HG03159 (cell line): ENCODE results near the gene CDKL1.
"Not testable (repeated sequence)": the region's sequence is repeated elsewhere in the genome, so short reads cannot be mapped to it uniquely, and the experiment has no call there.

Experiments
- ATAC-seq: cut with Tn5 transposase; IDR thresholded peaks from one replicate; pipeline ENCODE4 v1.9.1; 2021; ENCODE audit warnings: mild to moderate bottlenecking, moderate library complexity; ENCODE audit not compliant: unreplicated experiment

CDKL1 gene

DNA sequence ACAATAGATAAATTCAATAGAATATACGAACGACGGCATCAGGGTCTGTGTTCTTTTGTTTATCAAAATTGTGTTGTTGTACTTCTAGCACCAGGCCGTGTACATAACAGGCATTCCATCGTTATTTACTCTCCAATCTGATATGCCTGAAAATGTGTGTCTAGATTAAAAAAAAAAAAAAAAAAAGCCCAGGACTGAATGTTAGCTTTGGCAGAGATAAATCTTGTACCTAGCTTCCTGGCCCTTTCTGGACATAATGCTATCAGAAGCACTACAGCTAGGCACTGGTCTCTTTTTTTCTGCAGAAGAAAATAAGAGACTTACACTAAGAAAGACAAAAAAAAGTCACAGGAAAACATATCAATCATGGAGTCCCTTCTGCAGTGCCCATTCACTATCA lies 37.0 kb downstream of the CDKL1 start:
- no peak for ATAC-seq

GRCh38 chr14:50357753-50358395 lies 38.8 kb downstream of the CDKL1 start:
- no peak for ATAC-seq

- no peak for ATAC-seq
These were observed 39.6 kb downstream of the CDKL1 start for GRCh38 chr14:50357124-50357523.

GRCh38 chr14:50356283-50356682 lies 40.4 kb downstream of the CDKL1 start:
- not testable (repeated sequence) for ATAC-seq

DNA sequence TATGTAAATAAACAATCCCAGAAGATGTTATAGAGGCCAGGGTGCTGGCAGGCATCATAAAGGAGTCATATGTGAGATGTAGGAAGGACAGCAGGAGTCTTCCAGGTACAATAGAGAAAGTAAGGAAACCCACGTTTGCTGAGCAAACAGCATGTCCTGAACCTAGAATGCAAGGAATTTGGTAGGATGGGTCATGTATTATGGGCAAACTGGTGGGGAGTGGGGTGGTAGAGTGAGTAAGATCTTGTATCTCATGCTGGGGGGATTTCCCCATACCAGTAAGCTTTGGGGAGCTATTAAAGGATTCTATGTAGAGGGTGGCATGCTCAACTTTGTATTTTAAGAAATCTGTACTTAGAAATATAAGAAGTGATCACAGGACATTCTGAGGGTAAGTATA lies 41.0 kb downstream of the CDKL1 start:
- ATAC-seq: no peak

- no peak for ATAC-seq
These were observed 42.2 kb downstream of the CDKL1 start for GRCh38 chr14:50354527-50354926.

DNA sequence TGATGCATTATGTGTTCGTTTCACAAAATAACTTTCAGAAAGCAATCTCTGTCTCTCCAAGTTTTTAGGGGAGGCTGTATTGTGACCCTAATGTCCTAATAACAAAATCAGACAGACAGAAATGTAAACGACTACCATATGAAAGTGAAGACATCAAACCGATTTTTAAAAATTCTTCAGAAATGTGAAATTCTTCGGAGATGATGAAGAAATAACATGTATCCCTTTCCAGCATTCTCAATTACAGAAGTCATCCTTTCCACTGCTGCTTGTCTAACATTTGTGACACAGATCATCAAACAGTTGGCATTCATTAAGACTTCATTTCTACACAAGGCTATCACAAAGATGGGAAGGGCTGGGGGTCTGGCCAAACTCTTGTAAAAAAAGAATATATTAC lies 43.6 kb downstream of the CDKL1 start:
- no peak for ATAC-seq

DNA sequence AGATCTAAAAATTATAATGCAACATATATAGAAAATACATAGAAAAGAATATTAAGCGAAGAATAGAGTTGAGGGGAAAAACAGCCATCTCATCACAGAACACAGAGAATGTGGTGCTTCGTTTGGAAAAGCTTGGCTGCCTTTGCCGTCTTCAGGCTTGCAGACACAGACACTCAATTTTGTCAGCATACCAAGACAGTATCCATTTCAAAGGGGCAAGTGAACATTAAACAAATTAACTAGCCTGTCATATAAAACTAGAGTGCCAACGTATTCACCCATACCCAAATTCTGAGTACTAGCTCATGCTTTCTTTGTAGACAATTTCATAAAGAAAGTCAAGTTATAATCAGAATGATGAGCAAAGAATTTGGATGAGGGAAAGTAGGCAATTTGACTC lies 44.1 kb downstream of the CDKL1 start:
- no peak for ATAC-seq

GRCh38 chr14:50350975-50351374 lies 45.7 kb downstream of the CDKL1 start:
- no peak for ATAC-seq

GRCh38 chr14:50348933-50349332 lies 47.7 kb downstream of the CDKL1 start:
- no peak for ATAC-seq

DNA sequence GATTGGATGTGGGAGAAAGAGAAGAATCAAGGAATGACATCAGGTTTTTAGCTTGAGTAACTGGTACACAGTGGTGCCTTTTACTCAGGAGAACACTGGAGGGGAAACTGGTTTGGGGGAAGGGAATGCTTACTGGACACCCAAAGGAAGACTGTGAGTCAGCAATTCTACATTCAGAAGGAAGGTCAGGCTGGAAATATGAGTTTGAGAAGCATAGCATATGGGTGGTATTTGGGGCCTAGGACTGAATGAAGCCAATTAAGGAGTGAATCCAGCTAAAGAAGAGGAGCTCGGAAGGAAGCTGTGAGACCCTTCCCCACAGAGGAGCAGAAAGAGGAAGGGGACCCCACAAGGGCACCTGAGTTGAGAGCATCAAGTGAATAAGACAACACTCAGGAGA lies 49.2 kb downstream of the CDKL1 start:
- ATAC-seq: no peak

- no peak for ATAC-seq
These were observed 50.7 kb downstream of the CDKL1 start for GRCh38 chr14:50345846-50346422.

- ATAC-seq: no peak
These were observed 51.7 kb downstream of the CDKL1 start for GRCh38 chr14:50344876-50345563.

DNA sequence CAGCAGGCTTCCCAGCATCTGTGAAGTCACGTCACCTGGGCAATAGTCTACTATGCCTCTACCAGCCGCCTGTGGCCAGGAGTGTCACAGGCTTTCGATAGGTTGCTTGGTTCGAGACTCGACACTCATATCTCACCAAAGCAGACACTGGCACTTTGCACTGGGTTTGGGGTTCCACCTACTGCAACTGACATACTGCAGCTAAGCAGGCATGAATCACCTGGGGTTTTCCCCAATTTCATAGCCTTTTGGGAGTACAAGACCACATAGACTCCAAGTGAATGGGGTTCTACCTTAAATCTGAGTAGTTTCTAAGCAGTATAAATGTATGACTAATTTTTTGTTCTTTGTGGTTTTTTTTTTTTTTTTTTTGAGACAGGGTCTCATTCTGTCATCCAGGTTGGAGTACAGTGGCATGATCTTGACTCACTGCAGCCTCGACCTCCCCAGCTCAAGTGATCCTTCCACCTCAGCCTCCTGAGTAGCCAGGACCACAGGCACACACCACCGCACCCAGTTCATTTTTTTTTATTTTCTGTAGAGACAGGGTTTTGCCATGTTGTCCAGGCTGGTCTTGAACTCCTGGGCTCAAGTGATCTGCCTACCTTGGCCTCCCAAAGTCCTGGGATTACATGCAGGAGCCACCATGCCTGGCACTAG lies 52.4 kb downstream of the CDKL1 start:
- no peak for ATAC-seq

DNA sequence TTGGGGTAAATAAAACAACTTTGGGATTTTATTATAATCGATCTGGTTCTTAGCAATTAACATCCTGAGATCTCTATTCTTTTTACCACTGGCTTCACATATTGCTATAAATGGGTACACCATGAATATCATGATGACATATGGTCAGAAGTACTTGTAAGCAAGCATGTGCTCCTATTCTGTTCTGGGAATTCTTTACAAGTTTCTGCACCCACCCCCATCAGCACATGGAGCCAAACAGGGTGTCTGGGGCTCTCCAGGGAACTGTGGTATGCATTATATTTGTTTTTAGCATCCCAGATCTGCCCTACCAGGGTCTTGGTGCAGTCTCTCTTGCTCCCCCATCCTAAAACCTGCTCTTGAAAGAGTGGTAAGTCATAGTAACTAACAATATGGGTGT lies 53.2 kb downstream of the CDKL1 start:
- no peak for ATAC-seq

DNA sequence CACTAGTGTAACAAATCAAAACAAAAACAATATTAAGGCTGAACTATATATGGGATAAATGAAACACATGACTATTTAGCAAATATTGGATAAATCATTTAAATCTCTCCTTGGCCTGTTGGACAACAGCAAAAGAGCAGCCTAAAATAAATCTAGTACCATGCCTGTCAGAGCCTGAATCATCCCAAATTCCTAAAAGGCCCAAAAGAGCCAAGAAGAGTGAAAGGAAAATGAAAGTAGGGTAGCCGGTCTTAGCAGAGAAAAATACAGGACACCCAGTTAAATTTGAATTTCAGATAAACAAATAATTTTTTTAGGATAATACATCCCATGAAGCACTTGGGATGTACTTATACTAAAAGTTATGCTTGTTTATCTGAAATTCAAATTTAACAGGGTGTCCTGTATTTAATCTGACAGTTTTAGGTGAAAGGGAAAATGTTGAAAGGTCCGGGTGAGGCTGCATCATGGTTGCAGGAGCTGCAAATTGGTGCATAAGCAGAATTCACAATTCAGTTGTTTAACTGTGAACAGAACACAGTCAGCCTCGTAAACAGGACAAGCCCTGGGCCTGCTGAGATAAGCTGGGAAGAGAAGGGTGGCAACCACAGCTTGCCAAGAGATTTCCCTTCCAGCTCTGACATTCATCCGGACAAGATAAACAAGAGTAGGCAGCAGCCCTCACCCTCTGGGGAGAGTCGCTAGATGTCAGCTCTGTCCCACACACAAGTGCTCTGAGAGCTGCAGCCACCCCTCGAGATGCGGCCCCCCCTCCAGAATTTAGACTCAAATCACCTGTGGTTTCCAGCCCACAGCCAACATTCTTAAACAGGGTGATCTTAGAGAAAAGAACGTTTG lies 54.2 kb downstream of the CDKL1 start:
- ATAC-seq: peak; percentile 68

DNA sequence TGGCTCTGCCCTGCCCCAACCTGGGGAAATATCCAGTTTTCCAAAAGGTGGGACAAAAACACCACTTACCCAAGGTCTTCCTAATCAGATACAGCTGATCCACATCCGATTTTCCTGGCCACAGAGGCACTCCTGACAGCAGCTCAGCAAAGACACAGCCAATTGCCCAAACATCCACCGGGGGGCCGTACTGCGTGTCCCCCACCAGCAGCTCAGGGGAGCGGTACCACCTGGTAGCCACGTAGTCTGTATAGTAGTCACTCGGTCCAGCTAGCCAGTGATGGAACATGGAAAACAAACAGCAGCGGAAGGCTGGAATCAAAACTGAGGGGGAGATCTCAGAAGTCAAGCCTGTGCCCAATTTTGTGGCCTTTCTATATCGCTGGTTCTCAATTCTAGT lies 55.7 kb downstream of the CDKL1 start:
- ATAC-seq: no peak

DNA sequence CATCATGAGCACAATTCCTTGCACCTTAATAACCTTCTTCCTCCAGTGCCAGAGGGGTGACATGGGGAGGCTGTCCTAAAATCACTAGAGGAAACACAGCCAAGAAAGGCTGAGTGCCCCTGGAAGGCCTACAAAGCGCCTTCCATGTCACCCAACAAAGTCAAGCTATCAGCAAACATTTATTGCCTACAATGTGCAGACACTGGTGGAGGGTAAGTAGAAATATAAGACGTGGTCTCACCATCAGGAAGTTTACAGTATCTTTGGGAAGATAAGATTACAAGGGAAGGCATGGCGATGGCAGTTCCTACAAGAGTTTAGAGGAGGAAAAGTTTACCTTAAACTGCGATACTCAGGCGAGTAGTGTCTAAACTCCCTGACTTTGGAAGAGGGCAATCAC lies 56.6 kb downstream of the CDKL1 start:
- no peak for ATAC-seq

DNA sequence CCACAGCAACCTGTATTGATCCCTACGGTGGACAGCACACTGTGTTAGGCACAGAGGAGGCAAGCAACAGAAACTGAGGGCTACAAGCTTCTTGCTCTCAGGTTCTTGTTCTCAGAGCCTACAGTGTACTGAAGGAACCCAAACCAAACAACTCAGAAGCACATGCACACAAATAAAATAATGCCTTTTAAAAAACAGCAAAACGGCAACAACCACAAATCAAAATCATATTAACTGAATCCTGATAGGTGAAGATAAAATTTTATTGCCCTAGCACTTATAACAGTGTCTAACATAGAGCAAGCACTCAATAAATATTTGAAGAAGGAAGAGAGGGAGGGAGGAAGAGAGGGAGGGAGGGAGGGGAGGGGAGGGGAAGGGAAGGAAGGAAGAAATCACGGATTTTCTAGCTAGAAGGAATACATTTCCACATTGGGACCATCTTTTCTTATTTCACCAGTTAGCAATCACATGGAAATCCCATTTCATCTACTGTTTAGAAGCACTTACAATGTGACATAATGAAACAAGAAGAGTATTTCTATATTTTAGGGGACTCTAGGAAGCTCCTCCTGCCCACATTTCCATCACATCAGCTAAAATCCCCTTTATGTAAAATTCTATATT lies 57.4 kb downstream of the CDKL1 start:
- ATAC-seq: no peak

GRCh38 chr14:50338587-50338986 lies 58.1 kb downstream of the CDKL1 start:
- ATAC-seq: no peak
